GM23338 (cell line): ENCODE data around the gene WBP4. TPM values are rescaled to one million over a fixed set of nuclear protein-coding genes. Genes with fewer than 3 reads are reported as not detected.

Experiments
- ATAC-seq: fragments of 200-7000 bp; cut with Tn5 transposase; 3 replicates; pipeline ENCODE4 v1.9.1; 2020
- DNase-seq: peaks from one replicate; pipeline ENCODE4 v3.0.0-alpha.2; 2015; ENCODE audit warnings: low spot score
- H2AFZ ChIP-seq: fragments of 200-600 bp; sonication (generic); 2 replicates; pipeline ENCODE4 v1.8.0; 2016; ENCODE audit warnings: antibody characterized with exemption, mild to moderate bottlenecking, moderate library complexity
- H3F3A ChIP-seq: fragments of 200-600 bp; sonication (generic); replicated peaks from 2 replicates; pipeline ENCODE4 v1.8.0; 2017; ENCODE audit warnings: antibody characterized with exemption, mixed run types, low read depth
- H3K27ac ChIP-seq: fragments of 200-600 bp; sonication (generic); 2 replicates; pipeline ENCODE4 v1.6.1; 2016; ENCODE audit warnings: low read depth
- H3K27me3 ChIP-seq: fragments of 200-600 bp; sonication (generic); 2 replicates; pipeline ENCODE4 v1.8.0; 2016; ENCODE audit warnings: mild to moderate bottlenecking, mixed run types, moderate library complexity; ENCODE audit not compliant: insufficient read depth
- H3K36me3 ChIP-seq: fragments of 200-600 bp; sonication (generic); 2 replicates; pipeline ENCODE4 v1.8.0; 2016; ENCODE audit warnings: mild to moderate bottlenecking; ENCODE audit not compliant: insufficient read depth
- H3K4me1 ChIP-seq: fragments of 200-600 bp; sonication (generic); 2 replicates; pipeline ENCODE4 v1.8.0; 2016; ENCODE audit warnings: mild to moderate bottlenecking, moderate library complexity; ENCODE audit not compliant: insufficient read depth
- H3K4me2 ChIP-seq: fragments of 200-600 bp; sonication (generic); 2 replicates; pipeline ENCODE4 v1.7.1; 2017; ENCODE audit warnings: mixed run types
- H3K4me3 ChIP-seq: fragments of 200-600 bp; sonication (generic); 2 replicates; pipeline ENCODE4 v1.6.1; 2016; ENCODE audit warnings: mixed run types
- H3K79me2 ChIP-seq: fragments of 200-600 bp; sonication (generic); replicated peaks from 2 replicates; pipeline ENCODE4 v1.8.0; 2017; ENCODE audit warnings: mild to moderate bottlenecking; ENCODE audit not compliant: insufficient read depth
- H3K9me2 ChIP-seq: fragments of 200-600 bp; sonication (generic); 2 replicates; pipeline ENCODE4 v1.8.0; 2017; ENCODE audit not compliant: insufficient read depth
- H4K20me1 ChIP-seq: fragments of 200-600 bp; sonication (generic); replicated peaks from 2 replicates; pipeline ENCODE4 v1.8.0; 2017; ENCODE audit warnings: mild to moderate bottlenecking; ENCODE audit not compliant: insufficient read depth
- H3K27ac Mint-ChIP-seq: 2 replicates; pipeline ENCODE4 v1.8.0; 2020; ENCODE audit warnings: inconsistent platforms, mild to moderate bottlenecking, moderate library complexity, mixed read lengths
- H3K27me3 Mint-ChIP-seq: 3 replicates; pipeline ENCODE4 v1.8.0; 2022; ENCODE audit warnings: low read depth, mild to moderate bottlenecking, moderate library complexity, mixed read lengths, inconsistent platforms; ENCODE audit not compliant: insufficient read depth, poor library complexity
- H3K36me3 Mint-ChIP-seq: 3 replicates; pipeline ENCODE4 v1.8.0; 2021; ENCODE audit warnings: low read depth, mild to moderate bottlenecking, inconsistent platforms, moderate library complexity, mixed read lengths
- H3K4me1 Mint-ChIP-seq: 3 replicates; pipeline ENCODE4 v1.8.0; 2020; ENCODE audit warnings: mild to moderate bottlenecking, inconsistent platforms, mixed read lengths
- H3K4me3 Mint-ChIP-seq: 3 replicates; pipeline ENCODE4 v1.8.0; 2021; ENCODE audit warnings: moderate library complexity, mild to moderate bottlenecking, inconsistent platforms, mixed read lengths
- H3K9me3 Mint-ChIP-seq: 3 replicates; pipeline ENCODE4 v1.8.0; 2020; ENCODE audit warnings: moderate library complexity, mild to moderate bottlenecking, inconsistent platforms, mixed read lengths
- CREB1 ChIP-seq: fragments of 250-450 bp; sonication (Bioruptor Pico); IDR thresholded peaks from 2 replicates; pipeline ENCODE4 v1.5.0; 2020; ENCODE audit warnings: low read depth, mild to moderate bottlenecking, moderate library complexity
- CTCF ChIP-seq, 2 experiments: fragments of 200-600 bp in 1 of 2; sonication (generic) in 1 of 2; conservative IDR thresholded peaks; 2 replicates each; pipeline versions ENCODE4 v1.5.1 to v1.6.1; 2016 to 2017; ENCODE audit warnings: antibody characterized with exemption in 2 of 2, low read depth in 2 of 2, mild to moderate bottlenecking in 2 of 2, moderate library complexity in 1 of 2
- EZH2 ChIP-seq: fragments of 200-600 bp; sonication (generic); IDR thresholded peaks from one replicate; pipeline ENCODE4 v1.8.0; 2017; ENCODE audit warnings: antibody characterized with exemption, mild to moderate bottlenecking, low read depth; ENCODE audit not compliant: unreplicated experiment
- EZH2phosphoT487 ChIP-seq: fragments of 200-600 bp; sonication (generic); IDR thresholded peaks from one replicate; pipeline ENCODE4 v1.8.1; 2018; ENCODE audit warnings: antibody characterized with exemption; ENCODE audit not compliant: unreplicated experiment
- JUNB ChIP-seq: IDR thresholded peaks from one replicate; pipeline ENCODE4 v1.6.1; 2016; ENCODE audit warnings: antibody characterized with exemption; ENCODE audit not compliant: unreplicated experiment
- NANOG ChIP-seq: IDR thresholded peaks from 2 replicates; pipeline ENCODE4 v1.6.1; 2016; ENCODE audit warnings: antibody characterized with exemption, borderline replicate concordance
- POLR2AphosphoS5 ChIP-seq: IDR thresholded peaks from 2 replicates; pipeline ENCODE4 v1.6.1; 2016; ENCODE audit warnings: antibody characterized with exemption, low read depth
- REST ChIP-seq: IDR thresholded peaks from one replicate; pipeline ENCODE4 v1.6.1; 2018; ENCODE audit warnings: antibody characterized with exemption; ENCODE audit not compliant: unreplicated experiment
- STAT1 ChIP-seq: IDR thresholded peaks from one replicate; pipeline ENCODE4 v1.6.1; 2016; ENCODE audit warnings: antibody characterized with exemption; ENCODE audit not compliant: unreplicated experiment
- ZNF114 ChIP-seq: fragments of 250-450 bp; sonication (Bioruptor Pico); IDR thresholded peaks from 2 replicates; pipeline ENCODE4 v1.5.0; 2020; ENCODE audit warnings: mild to moderate bottlenecking, moderate library complexity
- ZNF331 ChIP-seq: fragments of 250-450 bp; sonication (Bioruptor Pico); IDR thresholded peaks from 2 replicates; pipeline ENCODE4 v1.5.0; 2020; ENCODE audit warnings: low read depth, mild to moderate bottlenecking, moderate library complexity
- polyA plus RNA-seq: library from polyadenylated mRNA; unstranded; fragments of >200 nt; fragmentation: Nextera tagmentation; extraction: Ambion mirVana; gene quantifications from 2 replicates; pipeline ENCODE4 v1.2.1, GENCODE V29; 2016
- total RNA-seq: library from RNA; depleted of rRNA; stranded (reverse); fragments of >200 nt; shearing (Covaris generic); gene quantifications from 2 replicates; pipeline ENCODE4 v1.2.3, GENCODE V29; 2014
- TF ChIP-seq, protein P1 (sequence below): IDR thresholded peaks from 2 replicates; pipeline ENCODE4 v1.6.1; 2016; ENCODE audit warnings: antibody characterized with exemption

WBP4 gene
- total and polyA plus RNA-seq, 2 experiments from 2014 or later: 7.6 to 33.8 TPM

GRCh38 chr13:41075485-41075884 lies 14.2 kb downstream of the WBP4 start (continued):
- TF ChIP-seq, protein P1, sequence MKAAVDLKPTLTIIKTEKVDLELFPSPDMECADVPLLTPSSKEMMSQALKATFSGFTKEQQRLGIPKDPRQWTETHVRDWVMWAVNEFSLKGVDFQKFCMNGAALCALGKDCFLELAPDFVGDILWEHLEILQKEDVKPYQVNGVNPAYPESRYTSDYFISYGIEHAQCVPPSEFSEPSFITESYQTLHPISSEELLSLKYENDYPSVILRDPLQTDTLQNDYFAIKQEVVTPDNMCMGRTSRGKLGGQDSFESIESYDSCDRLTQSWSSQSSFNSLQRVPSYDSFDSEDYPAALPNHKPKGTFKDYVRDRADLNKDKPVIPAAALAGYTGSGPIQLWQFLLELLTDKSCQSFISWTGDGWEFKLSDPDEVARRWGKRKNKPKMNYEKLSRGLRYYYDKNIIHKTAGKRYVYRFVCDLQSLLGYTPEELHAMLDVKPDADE: no peak
- no peak for TF ChIP-seq CTCF (conservative IDR thresholded peaks at IDR 0.05; ENCODE audit: low read depth in 2 of 2)

- Mint-ChIP-seq H3K4me1 (no peaks in the 10 kb centered on the region), H3K9me3 (peaks cover 10% of the 10 kb centered on the region; the same call in 2 of the 3 replicates), H3K27ac (no peak overlapping the region), H3K36me3 (peaks cover 57% of the 10 kb centered on the region), H3K4me3 (no peak overlapping the region), H3K27me3 (peaks cover 2% of the 10 kb centered on the region)
- peaks cover 31% of the 10 kb centered on the region for H3K36me3 ChIP-seq
- no peaks in the 10 kb centered on the region for H3K4me1 ChIP-seq
- no peak overlapping the region for H3K27ac ChIP-seq
- no peaks in the 10 kb centered on the region for H3K27me3 ChIP-seq
- H3K4me3 ChIP-seq: no peak overlapping the region
- DNase-seq (no peak), ATAC-seq (no peak)
- no peaks in the 10 kb centered on the region for H3K9me2 ChIP-seq
- no peaks in the 10 kb centered on the region for H3K79me2 ChIP-seq
- H3F3A ChIP-seq: no peaks in the 10 kb centered on the region
- no peak overlapping the region for H2AFZ ChIP-seq
- no peaks in the 10 kb centered on the region for H4K20me1 ChIP-seq
- no peak overlapping the region for H3K4me2 ChIP-seq
- TF ChIP-seq, protein P1: no peak
- TF ChIP-seq REST: no peak
- no peak for TF ChIP-seq STAT1
- no peak for TF ChIP-seq CREB1 (CRISPR knock-in tag)
- TF ChIP-seq ZNF331 (CRISPR knock-in tag): no peak
- TF ChIP-seq EZH2: no peak
- no peak for TF ChIP-seq POLR2AphosphoS5
- no peak for TF ChIP-seq CTCF (conservative IDR thresholded peaks at IDR 0.05; ENCODE audit: low read depth in 2 of 2)
- no peak for TF ChIP-seq EZH2phosphoT487
- no peak for TF ChIP-seq NANOG
- no peak for TF ChIP-seq JUNB
- no peak for TF ChIP-seq ZNF114 (CRISPR knock-in tag)
Measured at GRCh38 chr13:41077475-41077874, 16.2 kb downstream of the WBP4 start.
